LNCaP clone FGC (cell line): ENCODE results near the gene MYO1G.

Source experiments
- DNase-seq: peaks from one replicate; pipeline ENCODE4 v3.0.0-alpha.2; 2011; ENCODE audit warnings: low read depth
- H3K4me3 ChIP-seq: 2 replicates; pipeline ENCODE4 v1.5.1; 2011; ENCODE audit warnings: mild to moderate bottlenecking, low read depth, low read length, control low read depth
- TF ChIP-seq, protein P1 (sequence below): IDR thresholded peaks from 2 replicates; pipeline ENCODE4 v1.5.1; 2012; ENCODE audit warnings: mild to moderate bottlenecking; ENCODE audit not compliant: control insufficient read depth, insufficient read depth; ENCODE audit errors: extremely low read depth

Gene MYO1G

DNA sequence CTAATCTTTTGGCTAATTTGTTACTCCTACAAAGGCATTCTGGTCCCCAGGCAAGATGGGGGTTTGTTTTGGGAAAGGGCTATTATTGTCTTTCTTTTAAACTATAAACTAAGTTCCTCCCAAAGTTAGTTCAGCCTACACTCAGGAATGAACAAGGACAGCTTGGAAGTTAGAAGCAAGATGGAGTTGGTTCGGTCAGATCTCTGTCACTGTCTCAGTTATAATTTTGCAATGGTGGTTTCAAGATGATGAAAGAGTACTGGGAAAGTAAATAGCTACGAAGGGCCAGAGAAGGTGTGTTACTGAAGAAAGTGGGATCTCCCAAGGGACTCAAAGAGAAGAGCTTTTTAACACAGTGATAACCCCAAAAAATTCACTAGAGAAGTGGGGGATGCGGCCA lies 10.3 kb upstream of the MYO1G start:
- TF ChIP-seq, protein P1, sequence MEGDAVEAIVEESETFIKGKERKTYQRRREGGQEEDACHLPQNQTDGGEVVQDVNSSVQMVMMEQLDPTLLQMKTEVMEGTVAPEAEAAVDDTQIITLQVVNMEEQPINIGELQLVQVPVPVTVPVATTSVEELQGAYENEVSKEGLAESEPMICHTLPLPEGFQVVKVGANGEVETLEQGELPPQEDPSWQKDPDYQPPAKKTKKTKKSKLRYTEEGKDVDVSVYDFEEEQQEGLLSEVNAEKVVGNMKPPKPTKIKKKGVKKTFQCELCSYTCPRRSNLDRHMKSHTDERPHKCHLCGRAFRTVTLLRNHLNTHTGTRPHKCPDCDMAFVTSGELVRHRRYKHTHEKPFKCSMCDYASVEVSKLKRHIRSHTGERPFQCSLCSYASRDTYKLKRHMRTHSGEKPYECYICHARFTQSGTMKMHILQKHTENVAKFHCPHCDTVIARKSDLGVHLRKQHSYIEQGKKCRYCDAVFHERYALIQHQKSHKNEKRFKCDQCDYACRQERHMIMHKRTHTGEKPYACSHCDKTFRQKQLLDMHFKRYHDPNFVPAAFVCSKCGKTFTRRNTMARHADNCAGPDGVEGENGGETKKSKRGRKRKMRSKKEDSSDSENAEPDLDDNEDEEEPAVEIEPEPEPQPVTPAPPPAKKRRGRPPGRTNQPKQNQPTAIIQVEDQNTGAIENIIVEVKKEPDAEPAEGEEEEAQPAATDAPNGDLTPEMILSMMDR = no peak
- DNase-seq = no peak

DNA sequence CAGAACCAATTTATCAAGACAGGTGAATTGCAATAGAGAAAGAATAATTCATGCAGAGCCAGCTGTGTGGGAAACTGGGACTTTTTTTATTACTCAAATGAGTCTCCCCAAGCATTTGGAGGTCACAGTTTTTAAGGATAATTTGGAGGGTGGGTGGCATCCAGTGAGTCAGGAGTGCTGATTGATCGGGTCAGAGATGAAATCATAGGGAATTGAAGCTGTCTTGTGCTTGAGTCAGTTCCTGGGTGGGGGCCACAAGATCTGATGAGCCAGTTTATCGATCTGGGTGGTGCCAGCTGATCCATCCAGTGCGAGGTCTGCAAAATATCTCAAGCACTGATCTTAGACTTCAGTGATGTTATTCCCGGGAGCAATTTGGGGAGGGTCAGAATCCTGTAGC lies 9.9 kb upstream of the MYO1G start:
- no peak overlapping the region for H3K4me3 ChIP-seq
- TF ChIP-seq, protein P1 = no peak
- DNase-seq = no peak

More for the DNA sequence above, 10.3 kb upstream of the MYO1G start:
- H3K4me3 ChIP-seq = no peak overlapping the region

DNA sequence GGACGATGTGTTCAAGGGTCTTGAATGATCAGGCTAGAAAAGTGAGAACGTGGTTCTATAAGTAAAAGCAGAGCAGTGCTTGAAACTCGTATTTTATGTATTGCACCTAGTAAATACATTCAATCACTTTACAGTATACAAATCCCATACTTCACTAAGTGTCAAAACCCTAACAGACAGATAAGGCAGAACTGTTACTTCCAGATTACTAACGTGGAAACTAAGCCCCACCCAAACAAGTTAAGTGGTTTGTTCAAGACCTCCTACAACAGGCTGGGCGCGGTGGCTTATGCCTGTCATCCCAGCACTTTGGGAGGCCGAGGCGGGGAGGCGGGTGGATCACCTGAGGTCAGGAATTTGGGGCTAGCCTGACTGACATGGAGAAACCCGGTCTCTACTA lies 9.2 kb upstream of the MYO1G start:
- DNase-seq = no peak
- peak overlapping the region; percentile 90; the same call in 1 of the 2 replicates for H3K4me3 ChIP-seq
- TF ChIP-seq, protein P1 = no peak

DNA sequence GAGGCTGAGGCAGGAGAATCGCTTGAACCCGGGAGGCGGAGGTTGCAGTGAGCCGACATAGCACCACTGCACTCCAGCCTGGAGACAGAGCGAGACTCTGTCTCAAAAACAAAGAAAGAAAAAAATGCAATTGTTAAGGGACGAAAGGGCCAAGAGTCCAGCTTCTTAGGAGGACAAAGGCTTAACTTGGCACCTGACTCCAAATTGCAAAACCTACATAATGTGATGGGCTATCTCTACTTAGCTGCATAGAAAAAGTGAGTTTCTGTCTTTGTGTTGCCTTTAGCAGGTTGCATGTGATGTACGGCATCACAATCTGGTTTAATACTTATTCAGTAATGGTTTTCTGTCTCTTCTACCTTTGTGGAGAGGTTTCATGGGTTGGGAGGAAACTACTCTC lies 8.6 kb upstream of the MYO1G start:
- TF ChIP-seq, protein P1 = no peak
- H3K4me3 ChIP-seq = peak overlapping the region; percentile 90

DNA sequence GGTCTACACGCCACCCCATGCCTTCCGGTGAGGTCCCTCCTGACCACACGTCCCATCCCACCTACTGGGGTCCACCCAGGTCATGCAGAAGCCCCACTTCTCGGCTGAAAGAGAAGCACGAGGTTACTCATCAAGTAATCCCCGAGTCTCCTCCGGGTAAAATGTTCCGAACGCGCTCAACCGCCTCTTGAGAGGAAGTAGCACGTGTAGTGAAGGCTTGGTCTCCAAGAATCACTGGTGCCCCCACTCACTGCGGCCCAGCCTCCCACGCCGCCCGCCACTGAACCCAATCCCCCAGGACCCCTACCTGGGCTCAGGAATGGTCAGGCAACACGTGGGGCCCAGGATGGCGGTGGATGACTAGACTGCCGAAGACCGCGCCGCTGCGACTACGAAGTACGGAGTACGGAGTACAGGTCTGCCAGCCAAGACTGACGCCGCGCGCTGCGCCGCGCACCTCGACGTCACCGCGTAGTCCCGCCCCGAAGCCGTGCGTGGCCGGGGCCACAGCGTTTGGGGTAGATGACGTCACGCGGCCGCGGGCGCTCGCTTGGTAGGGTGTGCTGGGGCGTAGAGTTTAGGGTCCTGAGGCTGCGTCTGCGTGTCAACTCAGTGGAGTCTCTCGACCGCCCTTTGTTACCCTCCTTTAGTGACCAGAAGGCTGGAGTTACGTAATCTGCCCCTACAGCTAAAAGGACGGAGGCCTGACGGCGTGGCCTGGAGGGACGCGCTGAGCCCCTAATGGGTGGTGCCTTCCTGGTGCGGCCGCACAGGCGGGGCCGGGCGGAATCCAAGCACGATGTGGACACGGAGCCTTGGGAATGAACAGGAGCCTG lies 7.6 kb upstream of the MYO1G start:
- TF ChIP-seq, protein P1 = no peak
- H3K4me3 ChIP-seq = peak overlapping the region; percentile 90
- DNase-seq = peak; percentile 81

More for the DNA sequence above, 8.6 kb upstream of the MYO1G start:
- no peak for DNase-seq

GRCh38 chr7:44985900-44986217 lies 7.0 kb upstream of the MYO1G start:
- peak overlapping the region; percentile 90 for H3K4me3 ChIP-seq
- TF ChIP-seq, protein P1 = no peak
- no peak for DNase-seq
